HG02642 (cell line): ENCODE measurements around the gene PMEPA1.

Experiments used
- ATAC-seq: cut with Tn5 transposase; IDR thresholded peaks from one replicate; pipeline ENCODE4 v1.9.1; 2021; ENCODE audit warnings: mild to moderate bottlenecking; ENCODE audit not compliant: unreplicated experiment, poor library complexity

Gene PMEPA1

GRCh38 chr20:57616143-57616951 lies 93.5 kb downstream of the PMEPA1 start:
- no peak for ATAC-seq

DNA sequence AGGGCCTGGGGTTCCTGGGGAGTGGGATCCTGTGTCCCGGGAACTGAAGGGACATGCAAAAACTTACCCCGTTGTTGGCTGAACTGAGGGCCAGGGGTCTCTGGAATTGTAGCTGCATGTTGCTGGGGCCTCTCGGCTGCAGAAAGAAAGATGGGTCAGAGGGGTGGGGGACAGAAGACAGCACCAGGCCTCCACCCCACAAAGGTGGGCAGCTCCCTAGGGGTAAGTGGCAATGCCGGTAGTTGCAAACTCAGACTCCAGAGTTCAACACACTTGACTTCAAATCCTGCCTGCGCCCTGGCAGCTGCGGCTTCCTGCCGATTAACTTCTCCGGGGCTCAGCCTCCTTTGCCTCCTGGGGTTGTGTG lies 94.4 kb downstream of the PMEPA1 start:
- no peak for ATAC-seq

DNA sequence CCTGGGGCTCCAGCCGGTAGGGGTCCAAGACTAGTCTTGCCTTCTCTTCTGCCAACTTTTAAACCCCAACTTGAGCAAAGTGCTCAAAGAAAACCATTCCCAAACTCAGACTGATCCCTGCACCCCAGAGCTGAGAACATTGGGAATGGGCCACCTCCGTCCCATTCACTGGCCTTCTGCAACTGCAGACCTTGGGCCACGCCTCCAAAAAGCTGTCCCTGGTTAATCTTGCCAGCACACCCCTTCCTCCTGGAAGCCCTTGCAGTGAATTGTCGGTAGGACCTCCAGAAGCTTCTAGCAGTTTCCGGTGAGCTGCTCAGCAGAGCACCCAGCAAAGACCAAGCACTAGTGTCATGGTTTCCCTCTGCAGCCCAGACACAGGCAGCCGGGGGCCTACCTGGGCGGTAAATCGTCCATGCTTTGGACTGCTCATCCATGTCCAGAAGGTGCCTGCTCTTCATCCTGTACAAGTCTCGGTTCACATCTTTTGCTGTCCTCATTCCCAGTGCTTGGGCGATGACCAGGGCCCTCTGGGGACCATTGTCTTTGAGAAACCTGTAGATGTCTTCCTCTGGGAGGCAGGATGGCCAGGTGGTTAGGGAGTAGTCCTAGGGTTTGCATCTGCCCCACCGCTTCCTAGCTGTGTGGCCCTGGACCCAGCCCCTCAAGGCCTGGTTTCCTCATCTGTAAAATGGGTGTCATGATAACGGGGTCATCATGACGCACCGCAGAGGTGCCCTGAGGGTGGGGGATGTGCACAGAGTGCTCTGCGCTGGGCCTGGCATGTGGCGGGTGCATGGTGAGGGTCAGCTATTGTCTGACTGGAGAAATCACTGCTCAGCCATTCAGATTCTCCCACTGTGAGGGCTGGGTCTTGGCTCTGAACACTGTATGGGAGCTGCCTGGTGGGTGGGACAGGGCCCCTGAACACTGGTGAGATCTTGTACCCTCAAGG lies 95.0 kb downstream of the PMEPA1 start:
- no peak for ATAC-seq

GRCh38 chr20:57613481-57613921 lies 96.3 kb downstream of the PMEPA1 start:
- no peak for ATAC-seq

DNA sequence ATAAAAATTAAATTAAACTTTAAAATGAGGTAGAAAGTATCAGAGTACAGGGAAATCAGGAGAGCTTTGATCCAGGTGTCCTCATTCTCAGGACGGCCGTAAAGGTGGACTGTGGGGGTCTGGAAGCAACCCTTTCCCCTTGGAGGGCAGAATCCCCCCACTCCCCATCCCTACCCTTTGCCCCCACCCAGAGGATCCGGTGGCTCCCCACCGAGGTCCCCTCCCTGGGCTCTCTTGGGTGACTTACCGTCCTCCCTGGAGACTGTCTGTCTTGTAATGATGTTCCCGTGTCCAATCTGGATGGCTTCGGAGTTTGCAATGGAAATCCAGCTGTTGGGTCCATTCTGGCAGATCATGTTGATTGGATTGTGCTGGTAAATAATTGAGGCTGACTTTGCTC lies 96.9 kb downstream of the PMEPA1 start:
- no peak for ATAC-seq

DNA sequence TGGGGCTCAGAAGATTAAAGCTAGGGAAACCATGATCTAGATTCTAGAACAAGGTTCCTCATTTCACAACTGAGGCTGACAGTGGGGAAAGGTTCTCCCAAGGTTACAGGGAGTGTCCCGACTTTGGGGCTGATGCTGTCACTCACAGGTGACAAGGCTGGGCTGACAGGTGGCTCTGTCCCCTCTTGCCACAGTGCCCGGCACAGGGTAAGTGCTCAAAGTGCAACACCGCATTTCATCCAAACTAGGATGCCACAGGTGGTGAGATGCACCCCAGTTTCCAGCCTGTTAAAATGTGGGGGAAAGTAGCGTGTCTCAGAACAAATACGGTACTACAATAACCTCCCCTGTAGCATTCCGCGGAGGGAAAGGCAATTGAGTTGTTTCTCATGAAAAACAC lies 97.4 kb downstream of the PMEPA1 start:
- no peak for ATAC-seq

DNA sequence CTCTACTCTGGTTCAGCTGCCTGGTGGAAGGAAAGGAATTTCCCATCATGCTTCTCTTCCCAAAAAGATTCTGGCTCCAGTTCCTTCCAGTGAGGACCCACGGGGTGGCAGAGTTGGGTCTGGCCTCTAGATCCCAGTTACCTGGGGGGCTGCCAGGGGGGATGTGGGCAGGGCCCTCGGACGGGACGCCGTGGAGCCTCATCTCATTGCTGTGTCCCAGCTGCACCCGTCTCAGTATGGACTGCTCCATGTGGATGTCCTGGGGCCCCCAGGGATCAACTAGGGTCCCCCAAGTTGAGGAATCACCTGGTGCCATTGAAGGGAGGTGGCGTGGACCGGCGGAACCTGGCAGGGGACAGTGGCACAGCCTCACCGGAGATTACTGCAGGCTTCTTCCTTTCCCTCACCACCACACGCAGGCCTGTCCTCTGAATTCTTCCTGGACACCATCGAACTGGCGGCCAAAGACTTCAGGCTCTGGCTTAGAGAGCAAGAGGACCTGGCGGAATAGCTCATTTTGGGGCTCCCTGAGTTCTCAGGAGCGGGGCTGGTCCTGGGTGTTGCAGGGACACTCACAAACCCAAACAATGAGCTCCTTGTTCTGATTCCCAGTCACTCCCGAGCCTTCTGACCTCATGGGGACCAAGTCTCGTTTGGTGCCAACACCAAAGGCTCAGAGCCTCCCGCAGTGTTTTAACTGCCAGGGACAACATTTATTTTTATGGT lies 98.1 kb downstream of the PMEPA1 start:
- ATAC-seq: no peak

DNA sequence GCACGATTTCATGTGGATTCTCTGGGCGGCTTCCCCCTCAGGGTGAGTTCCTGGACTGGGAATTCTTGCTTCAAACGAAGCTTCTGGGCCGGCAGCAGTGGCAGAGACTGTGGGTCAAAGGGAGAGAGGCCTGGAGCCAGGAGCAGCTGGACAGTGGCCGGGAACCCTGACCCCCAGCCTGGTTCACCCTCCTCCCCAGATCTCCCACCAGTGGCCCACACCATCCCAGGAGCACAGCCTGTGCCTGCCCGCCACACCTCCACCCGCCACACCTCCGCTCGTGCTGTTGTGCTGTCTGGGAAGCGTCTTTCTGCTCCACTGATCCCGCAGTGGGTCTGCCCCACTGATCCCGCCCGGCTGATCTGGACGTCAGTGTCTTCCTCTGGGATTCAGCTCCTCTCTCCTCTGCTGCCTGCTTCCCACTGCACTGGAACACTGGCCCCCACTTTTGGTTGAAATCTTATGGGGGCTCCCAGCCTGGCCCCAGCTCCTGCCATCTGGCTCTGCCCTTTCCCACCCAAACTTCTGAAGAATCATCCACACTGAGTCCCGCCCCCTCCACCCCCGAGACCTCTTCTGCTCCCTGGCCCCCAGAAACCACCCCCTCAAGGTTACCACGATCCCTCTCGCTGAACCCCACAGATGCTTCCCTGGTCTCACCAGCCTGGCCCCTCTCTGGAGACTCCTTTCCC lies 99.4 kb downstream of the PMEPA1 start:
- no peak for ATAC-seq

DNA sequence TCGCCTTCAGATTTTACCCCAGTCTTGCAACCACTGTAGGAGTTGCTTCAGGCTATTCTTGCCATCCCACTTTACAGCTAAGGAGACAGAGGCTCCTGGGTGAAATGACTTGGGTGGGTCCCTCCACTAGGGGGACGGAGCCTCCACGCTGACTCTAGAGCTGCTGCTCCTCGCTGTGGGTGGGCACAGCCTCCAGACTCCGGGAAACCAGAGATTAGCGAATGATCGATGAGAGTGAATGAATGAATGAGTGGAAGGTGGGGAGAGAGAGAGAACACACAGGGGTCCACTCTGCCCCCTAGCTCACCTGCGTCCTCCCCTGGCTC lies 100.0 kb downstream of the PMEPA1 start:
- no peak for ATAC-seq

DNA sequence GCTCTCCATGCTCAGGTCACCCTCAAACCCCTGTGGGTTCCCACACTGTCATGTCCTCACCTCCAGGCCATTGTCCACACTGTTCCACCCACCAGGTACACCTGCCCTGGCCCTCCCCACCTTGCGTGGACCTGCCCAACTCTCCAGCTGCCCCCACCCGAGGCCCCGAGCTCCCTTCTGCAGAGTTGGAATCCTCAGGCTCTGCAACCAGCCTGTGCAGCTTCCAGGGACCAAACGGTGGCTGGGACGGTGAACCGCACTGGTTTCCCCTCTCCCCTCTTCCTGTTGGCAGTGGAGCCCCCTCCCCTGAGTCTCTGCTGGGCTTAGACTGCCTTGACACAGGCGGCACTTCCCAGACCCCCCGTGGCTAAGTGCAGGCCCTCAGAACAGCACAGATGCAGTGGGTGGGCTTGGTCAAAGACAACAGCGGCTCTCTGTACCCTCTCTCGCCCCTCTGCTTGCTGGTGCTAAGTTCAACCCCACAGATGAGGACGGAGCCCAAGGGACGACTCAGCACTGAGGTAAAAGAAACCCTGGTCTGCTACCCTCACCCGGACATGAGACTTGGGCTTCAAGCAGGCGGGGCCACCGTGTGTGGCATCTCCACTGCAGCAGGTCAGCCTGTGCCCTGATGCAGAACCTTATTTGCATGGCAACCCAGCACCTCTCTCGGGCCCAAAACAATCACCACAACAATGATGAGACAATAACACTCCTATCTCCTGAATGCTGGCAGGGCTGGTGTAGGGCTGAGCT lies 100.6 kb downstream of the PMEPA1 start:
- no peak for ATAC-seq

GRCh38 chr20:57608516-57608915 lies 101.3 kb downstream of the PMEPA1 start:
- no peak for ATAC-seq

DNA sequence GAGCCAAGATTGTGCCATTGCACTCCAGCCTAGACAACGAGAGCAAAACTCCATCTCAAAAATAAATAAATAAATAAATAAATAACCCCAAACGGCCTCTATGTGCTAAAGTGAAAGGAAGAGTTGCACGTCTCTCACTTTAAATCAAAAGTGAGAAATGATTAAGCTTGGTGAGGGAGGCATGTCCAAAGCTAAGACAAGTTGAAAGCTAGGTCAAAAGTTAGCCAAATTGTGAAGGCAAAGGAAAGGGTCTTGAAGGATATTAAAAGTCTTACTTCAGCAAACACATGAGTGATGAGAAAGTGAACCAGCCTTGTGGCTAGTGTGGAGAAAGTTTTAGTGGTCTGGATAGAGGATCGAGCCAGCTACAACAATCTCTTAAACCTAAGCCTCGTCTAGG lies 103.9 kb downstream of the PMEPA1 start:
- no peak for ATAC-seq

DNA sequence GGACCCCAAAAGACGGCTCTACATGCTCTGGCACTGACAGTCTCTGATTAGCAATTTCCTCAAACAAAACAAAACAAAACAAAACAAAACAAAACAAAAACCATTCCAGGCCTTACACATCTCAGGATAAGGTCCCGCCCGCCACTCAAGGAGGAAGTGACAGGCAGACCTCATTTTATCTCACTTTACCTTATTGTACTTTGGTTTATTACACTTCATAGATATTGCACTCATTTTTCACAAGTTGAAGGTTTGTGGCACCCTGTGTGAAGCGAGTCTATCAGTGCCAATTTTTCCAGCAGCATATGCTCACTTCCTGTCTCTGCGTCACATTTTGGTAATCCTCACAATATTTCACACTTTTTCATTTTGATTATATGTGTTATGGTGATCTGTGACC lies 104.8 kb downstream of the PMEPA1 start:
- no peak for ATAC-seq

- ATAC-seq: no peak
Observed at GRCh38 chr20:57603120-57603519, 106.7 kb downstream of the PMEPA1 start.

DNA sequence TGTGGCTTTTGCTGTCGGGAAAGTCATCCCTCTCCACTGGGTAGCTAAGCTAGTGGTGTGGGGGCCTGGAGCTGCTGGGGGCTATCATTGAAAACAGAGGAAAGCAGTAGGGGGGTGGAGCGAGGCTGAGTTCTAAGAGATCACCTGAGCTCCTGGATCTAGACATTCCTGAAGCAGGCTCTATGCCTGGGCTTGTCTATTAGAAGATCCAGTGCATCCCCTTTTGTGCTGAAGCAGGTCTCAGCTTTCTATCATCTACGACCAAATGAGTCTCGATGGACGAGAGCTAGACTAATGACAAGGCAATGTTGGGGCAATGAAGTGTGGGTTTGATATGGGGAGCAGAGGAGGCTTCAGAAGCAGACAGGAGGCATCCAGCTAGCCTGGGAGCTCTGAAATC lies 108.1 kb downstream of the PMEPA1 start:
- no peak for ATAC-seq

GRCh38 chr20:57601211-57601570 lies 108.6 kb downstream of the PMEPA1 start:
- no peak for ATAC-seq

- no peak for ATAC-seq
Observed at GRCh38 chr20:57600320-57601210, 109.2 kb downstream of the PMEPA1 start.

GRCh38 chr20:57598491-57598890 lies 111.3 kb downstream of the PMEPA1 start:
- no peak for ATAC-seq
